Measurements from ENCODE around the gene CSMD2.

The CSMD2 gene

DNA sequence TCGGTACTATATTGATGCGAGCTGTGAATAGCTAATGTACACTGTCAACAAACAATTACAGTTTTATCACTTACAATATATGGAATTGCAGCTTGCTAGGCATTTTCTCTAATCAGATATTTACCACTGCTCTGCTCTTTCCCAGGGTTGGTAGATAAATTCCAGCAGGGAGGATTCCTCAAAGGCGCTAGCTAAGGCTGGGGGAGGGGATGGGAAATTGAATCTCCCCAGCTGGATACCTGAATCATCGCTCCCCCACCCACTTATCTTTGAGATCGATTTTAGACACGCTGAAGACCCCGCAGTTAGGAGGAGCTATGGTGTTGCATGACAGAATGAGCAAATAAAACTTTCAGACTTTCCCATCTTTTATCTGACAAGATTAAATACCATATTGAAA is 127.2 kb downstream of the CSMD2 start:
- TF ChIP-seq, protein P1, sequence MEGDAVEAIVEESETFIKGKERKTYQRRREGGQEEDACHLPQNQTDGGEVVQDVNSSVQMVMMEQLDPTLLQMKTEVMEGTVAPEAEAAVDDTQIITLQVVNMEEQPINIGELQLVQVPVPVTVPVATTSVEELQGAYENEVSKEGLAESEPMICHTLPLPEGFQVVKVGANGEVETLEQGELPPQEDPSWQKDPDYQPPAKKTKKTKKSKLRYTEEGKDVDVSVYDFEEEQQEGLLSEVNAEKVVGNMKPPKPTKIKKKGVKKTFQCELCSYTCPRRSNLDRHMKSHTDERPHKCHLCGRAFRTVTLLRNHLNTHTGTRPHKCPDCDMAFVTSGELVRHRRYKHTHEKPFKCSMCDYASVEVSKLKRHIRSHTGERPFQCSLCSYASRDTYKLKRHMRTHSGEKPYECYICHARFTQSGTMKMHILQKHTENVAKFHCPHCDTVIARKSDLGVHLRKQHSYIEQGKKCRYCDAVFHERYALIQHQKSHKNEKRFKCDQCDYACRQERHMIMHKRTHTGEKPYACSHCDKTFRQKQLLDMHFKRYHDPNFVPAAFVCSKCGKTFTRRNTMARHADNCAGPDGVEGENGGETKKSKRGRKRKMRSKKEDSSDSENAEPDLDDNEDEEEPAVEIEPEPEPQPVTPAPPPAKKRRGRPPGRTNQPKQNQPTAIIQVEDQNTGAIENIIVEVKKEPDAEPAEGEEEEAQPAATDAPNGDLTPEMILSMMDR (IDR thresholded peaks at IDR 0.05; ENCODE audit: low read depth, low read length, missing control alignments) = no peak
- no peak for DNase-seq (ENCODE audit: low read depth)
- H3K4me3 ChIP-seq (ENCODE audit: low read depth, low read length) = no peak overlapping the region

DNA sequence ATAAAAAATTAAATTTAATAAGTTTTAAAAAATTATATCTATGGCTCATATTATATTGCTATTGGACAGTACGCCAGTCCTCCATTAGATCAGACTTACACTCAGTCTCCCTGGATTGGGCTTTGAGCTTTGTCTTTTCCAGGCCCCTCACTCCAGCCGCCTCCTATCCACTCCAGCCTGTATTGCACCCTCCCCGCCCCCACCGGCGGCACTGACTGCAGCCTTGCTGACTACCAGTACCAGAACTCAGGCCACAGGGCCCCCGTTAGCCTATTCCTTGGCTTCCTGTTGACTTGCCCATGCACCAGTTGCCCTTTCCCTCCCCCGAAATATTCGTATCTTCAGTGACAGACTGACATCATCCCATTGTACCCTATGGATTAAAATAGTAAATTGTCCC is 127.9 kb downstream of the CSMD2 start:
- TF ChIP-seq, protein P1 (IDR thresholded peaks at IDR 0.05; ENCODE audit: low read depth, low read length, missing control alignments) = no peak
- no peak for DNase-seq (ENCODE audit: low read depth)
- H3K4me3 ChIP-seq (ENCODE audit: low read depth, low read length) = no peak overlapping the region

DNA sequence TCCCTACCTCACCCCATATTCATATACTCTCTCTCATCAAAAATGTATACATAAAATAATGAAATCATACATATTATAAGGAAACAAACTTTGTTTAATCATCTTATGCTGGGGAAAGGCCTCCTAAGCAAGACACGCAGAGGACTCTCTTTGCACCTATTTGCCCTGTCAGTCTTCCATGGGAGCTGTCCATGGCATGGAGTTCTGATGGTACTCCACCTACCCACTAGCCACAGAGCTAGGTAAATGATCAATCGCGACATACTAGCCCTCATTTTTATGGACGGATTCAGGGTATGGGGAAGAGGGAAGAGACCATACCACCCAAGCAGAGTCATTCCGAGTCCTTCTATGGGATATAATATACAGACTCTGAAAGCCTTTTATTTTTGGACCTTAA is 131.0 kb downstream of the CSMD2 start:
- no peak for DNase-seq (ENCODE audit: low read depth)
- TF ChIP-seq, protein P1 (IDR thresholded peaks at IDR 0.05; ENCODE audit: low read depth, low read length, missing control alignments) = no peak
- no peak overlapping the region for H3K4me3 ChIP-seq (ENCODE audit: low read depth, low read length)

DNA sequence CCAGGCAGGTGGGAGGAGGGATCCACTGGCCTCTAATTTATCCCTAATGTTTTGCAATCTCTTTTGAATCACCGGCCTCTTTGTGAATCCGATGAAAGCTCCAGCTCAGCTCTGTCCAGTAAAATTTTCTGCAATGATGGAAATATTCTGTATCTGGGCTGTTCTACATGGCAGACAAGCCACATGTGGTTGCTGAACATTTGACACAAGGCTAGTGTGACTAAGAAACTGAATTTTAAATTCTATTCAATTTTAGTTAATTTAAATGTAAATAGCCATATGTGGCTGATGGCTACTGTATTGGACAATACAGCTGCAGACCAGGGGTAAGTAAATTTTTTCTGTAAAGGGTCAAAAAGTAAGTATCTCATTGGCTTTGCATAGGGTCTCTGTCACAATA is 135.1 kb downstream of the CSMD2 start:
- DNase-seq (ENCODE audit: low read depth) = no peak
- no peak overlapping the region for H3K4me3 ChIP-seq (ENCODE audit: low read depth, low read length)
- TF ChIP-seq, protein P1 (IDR thresholded peaks at IDR 0.05; ENCODE audit: low read depth, low read length, missing control alignments) = no peak

DNA sequence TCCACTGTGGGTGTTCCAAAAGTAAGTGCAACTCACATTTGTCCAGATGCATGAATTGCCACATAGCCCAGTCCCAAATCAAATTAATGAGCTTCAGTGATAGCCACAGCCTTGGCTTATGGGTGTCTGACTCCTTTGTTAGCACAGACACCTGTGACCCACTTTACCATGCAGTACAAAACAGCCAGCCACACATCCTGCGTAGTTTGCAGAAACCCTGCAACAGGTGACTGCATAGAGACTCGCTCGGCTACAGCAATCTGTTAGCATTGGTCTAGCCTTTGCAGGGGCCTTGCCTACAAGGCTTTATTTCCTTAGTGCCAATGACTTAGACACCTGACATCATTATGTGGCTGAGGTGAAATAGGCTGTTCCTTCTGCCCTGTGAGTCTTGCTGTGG is 135.5 kb downstream of the CSMD2 start:
- TF ChIP-seq, protein P1 (IDR thresholded peaks at IDR 0.05; ENCODE audit: low read depth, low read length, missing control alignments) = no peak
- no peak overlapping the region for H3K4me3 ChIP-seq (ENCODE audit: low read depth, low read length)
- DNase-seq (ENCODE audit: low read depth) = no peak

DNA sequence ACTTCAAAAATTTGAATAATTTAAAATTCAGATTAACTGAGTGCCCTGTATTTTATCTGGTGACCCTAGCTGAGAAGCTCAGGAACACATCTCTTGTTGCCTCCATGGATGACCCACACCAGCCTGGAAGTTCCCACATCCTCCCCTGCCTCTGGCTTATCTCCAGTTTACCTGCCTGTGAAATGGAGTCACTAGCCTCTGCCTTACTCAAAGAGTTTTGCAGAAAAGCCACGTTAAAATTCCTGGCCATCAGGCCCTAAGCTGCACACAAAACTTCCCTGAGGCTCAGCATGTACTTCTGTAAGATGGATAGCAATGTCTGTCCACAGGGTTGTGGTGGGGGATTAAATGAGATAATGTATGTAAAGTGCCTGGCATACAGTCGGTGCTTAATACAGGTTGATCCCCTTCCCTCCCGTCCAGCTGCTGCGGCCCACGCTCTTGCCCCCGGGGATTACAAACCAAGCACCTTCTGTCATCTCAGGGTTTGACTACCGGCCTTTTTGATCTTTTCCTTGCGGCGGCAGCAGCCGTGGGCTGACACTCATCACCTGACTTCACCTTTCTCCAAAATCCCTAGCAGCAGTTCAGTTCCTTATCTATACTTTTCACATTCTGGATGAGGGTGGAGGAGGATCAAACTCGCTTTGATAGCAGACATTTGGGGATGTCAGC is 136.5 kb downstream of the CSMD2 start:
- TF ChIP-seq, protein P1 (IDR thresholded peaks at IDR 0.05; ENCODE audit: low read depth, low read length, missing control alignments) = no peak
- no peak overlapping the region for H3K4me3 ChIP-seq (ENCODE audit: low read depth, low read length)
- no peak for DNase-seq (ENCODE audit: low read depth)

DNA sequence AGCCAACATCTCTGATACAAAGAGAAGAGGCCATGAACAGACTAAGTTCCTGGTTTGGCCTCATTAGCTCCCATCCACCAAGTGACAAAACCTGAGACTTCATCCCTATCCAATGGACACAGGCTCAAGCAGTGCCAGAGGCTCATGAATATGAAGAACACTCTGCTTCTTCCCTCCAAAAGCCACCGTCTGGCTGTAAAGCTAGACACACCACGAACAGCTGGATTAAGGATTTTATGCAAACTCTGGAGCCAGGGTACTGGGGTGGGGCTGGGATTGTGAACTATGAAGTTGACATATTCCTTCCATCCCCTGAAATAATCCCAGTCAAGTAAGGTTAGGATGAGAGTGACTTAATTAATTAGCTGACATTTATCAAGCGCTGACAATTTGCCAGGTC is 139.4 kb downstream of the CSMD2 start:
- DNase-seq (ENCODE audit: low read depth) = no peak
- TF ChIP-seq, protein P1 (IDR thresholded peaks at IDR 0.05; ENCODE audit: low read depth, low read length, missing control alignments) = no peak
- H3K4me3 ChIP-seq (ENCODE audit: low read depth, low read length) = no peak overlapping the region
